ENCODE results near the gene SMAGP. TPM values are rescaled to one million over a fixed set of nuclear protein-coding genes. Genes with fewer than 3 reads are reported as not detected.
"Not testable (repeated sequence)": the region's sequence is repeated elsewhere in the genome, so short reads cannot be mapped to it uniquely, and the experiment has no call there.

Gene SMAGP, protein sequence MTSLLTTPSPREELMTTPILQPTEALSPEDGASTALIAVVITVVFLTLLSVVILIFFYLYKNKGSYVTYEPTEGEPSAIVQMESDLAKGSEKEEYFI
- 1 to 10 TPM; 5.5 to 6.9 TPM for total RNA-seq
- 10 to 100 TPM; 15.1 to 18.5 (median 15.6) TPM for polyA plus RNA-seq
- total RNA-seq = 0.76 to 6.9 (median 3.4) reads per million in 6 experiments

DNA sequence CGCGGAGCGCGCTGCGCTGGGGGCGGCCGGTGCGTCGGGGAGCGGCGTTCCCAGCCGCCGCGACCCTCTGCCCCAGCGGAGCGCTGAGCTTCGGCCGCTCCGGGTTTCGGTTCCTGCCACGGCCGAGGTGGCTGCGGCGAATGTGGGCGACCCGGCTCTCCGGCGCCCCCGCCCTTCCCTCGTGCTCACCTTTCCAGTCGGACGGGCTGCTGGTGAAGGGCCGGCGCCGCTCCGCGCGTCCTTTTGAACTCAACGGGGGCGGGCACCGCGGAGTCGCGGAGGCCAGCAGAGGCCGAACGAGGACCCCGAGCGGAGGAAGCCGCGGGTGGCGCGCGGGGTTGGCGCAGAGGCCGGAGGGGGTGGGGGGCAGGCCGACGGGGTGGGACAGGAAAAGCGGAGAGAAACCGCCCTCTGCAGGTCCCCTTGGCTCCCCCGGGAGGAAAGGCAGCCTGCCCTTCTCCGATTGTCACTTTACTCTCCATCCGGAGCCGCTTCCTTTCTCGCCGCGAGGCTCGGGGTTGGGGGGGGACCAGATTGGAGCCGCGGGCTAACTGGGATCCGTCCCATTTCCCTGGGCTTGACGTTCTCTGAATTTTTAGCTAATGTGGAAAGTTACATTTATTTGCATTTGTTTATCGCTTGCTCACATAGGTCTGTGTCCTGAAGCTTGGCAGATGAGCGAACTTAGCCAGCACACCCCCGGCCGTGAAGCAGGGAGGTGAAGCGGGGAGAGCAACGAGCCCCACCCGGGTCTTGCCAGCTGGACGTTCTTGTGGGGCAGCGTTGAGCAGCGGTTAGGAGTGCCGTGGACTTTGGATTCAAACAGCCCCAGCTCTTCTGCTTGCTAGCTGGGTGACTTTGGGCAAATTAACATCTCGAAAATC is at the start of gene SMAGP:
TSS of gene SMAGP (minus strand) at position 349 of the 884 bp plus-strand sequence. CDS start 1,137 bp downstream, outside the sequence.
- POLR2A ChIA-PET = interaction anchor here (0.6 to 2.2 kb wide), 14 partner anchors 8 to 262 kb away, joined by 3 to 19 read pairs (median 4); partner anchors contain the start of genes BIN2, DAZAP2 and POU6F1
- peaks cover 0 to 3% (median 3%) of the 10 kb centered on the region in 3 donors for H3K36me3 Mint-ChIP-seq
- DNase-seq (peak in 9 of 10 donors; percentile 25 to 71 (median 47)), ATAC-seq (peak; percentile 60 to 62)
- H3K9me3 Mint-ChIP-seq = no peaks in the 10 kb centered on the region
- H3K27ac Mint-ChIP-seq = peak within 1 kb of the TSS; percentile 78 to 95 (median 92)
- H3K27me3 Mint-ChIP-seq = no peaks in the 10 kb centered on the region
- H3K4me1 Mint-ChIP-seq = peaks cover 19 to 40% (median 30%) of the 10 kb centered on the region in 4 donors
- peak within 1 kb of the TSS; percentile 87 to 96 (median 94) for H3K4me3 Mint-ChIP-seq

DNA sequence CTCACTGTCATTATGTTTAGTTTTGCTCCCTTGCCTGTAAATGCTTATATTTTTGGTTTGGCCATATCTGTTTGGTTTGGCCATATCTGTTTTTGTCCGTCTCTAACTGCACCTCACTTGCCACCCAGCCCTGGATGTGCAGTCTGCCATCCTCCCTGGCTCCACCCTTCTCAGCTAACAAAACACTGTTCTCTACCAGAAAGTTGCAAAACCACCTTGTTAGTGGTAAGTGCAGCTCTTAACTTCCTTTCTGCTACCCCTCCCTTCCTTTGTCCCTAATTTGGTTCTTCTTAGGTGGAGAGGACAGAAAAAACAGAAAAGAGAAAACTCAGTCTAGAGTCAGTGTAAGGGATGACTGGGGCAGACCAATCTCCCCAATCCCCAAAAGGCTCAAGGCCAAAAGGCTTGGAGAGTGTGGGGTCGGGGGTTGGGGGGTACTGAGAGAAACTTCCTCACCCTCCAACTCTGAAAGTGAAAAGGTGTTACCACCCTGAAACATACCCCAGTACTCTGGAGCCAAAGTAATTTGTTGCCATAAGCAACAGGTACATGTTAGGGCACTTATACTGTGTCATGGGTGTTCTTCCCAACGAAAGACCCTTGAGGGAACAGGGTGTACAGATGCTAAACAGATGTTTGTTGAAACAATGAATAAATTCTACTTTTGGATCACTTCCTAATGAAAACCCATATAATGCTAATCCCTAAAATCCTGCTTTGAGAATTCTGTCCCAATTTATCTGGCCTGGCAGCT is 48.8 kb upstream of the SMAGP start:
- Mint-ChIP-seq H3K27ac (peak overlapping the region; percentile 88 to 100 (median 96)), H3K4me3 (peak overlapping the region; percentile 55 to 99 (median 86)), H3K36me3 (peaks cover 16 to 58% (median 28%) of the 10 kb centered on the region in 3 donors), H3K4me1 (peaks cover 38 to 84% (median 82%) of the 10 kb centered on the region in 4 donors), H3K9me3 (no peaks in the 10 kb centered on the region), H3K27me3 (no peaks in the 10 kb centered on the region)
- peak in 9 of 10 donors; percentile 22 to 78 (median 53) for DNase-seq
- ATAC-seq = peak; percentile 80 to 82
- POLR2A ChIA-PET = interaction anchor here (0.7 to 23.6 kb wide), 14 partner anchors 8 to 554 kb away, joined by 3 to 406 read pairs (median 5); partner anchors contain the start of genes DAZAP2, POU6F1 and SMAGP

DNA sequence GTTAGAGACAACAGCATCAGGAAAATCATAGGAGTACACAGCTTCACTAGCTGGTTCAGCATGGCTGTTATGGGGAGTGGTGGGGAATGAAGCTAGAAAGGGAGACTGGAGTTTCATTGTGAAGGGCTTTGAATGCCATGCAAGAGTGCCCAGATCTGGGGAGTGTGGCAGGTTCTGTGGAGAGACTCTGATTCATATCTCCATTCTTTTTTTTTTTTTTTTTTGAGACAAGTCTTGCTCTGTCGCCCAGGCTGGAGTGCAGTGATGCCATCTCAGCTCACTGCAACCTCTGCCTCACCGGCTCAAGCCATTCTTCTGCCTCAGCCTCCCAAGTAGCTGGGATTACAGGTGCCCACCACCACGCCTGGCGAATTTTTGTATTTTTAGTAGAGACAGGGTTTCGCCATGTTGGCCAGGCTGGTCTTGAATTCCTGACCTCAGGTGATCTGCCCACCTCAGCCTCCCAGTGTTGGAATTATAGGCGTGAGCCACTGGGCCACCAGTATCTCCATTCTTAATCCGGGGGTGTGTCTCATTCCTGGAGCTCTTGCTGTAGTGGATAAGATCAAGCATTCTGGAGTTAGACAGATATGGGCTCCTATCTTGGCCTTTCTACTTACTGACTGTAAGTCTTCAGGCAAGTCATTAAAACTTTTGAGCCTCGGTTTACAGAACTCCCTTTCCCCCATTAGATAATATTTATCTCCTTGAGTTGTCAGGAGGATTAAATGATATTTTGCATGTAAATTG is 48.0 kb upstream of the SMAGP start:
- ATAC-seq = peak in 1 of 2 donors; percentile 18
- H3K9me3 Mint-ChIP-seq, DNase-seq, H3K27me3 Mint-ChIP-seq: not testable (repeated sequence)
- Mint-ChIP-seq H3K27ac (peak overlapping the region; percentile 88 to 100 (median 96)), H3K4me3 (peak overlapping the region; percentile 55 to 99 (median 86)), H3K36me3 (peaks cover 16 to 64% (median 33%) of the 10 kb centered on the region in 3 donors), H3K4me1 (peaks cover 37 to 83% (median 81%) of the 10 kb centered on the region in 4 donors)
- POLR2A ChIA-PET = interaction anchor here (0.7 to 23.6 kb wide), 12 partner anchors 13 to 554 kb away, joined by 3 to 406 read pairs (median 8); partner anchors contain the start of genes DAZAP2, POU6F1 and SMAGP

DNA sequence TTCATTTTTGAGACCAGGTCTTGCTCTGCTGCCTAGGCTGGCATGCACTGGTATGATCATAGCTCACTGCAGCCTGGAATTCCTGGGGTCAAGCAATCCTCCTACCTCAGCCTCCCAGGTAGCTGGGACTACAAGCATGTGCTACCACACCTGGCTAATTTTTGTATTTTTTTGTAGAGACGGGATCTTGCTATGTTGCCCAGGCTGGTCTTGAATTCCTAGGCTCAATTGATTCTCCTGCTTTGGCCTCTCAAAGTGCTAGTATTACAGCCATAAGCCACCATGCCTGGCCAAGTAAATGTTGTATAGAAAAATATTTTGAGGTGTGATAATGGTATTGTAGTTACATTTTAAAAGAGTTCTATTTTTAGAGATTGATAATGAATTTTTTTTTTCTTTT is 41.2 kb upstream of the SMAGP start:
- H3K27ac Mint-ChIP-seq = peak overlapping the region in 9 of 10 donors; percentile 18 to 89 (median 82)
- DNase-seq (no peak), ATAC-seq (no peak)
- H3K36me3 Mint-ChIP-seq = peaks cover 11 to 87% (median 21%) of the 10 kb centered on the region in 3 donors
- H3K4me3 Mint-ChIP-seq = peak overlapping the region in 4 of 10 donors; percentile 15 to 33 (median 30)
- POLR2A ChIA-PET = interaction anchor here (1.1 to 23.6 kb wide), 5 partner anchors 8 to 24 kb away, joined by 3 to 406 read pairs (median 5); no protein-coding TSS in a partner anchor
- no peaks in the 10 kb centered on the region for H3K9me3 Mint-ChIP-seq
- no peaks in the 10 kb centered on the region for H3K27me3 Mint-ChIP-seq
- peaks cover 26 to 81% (median 71%) of the 10 kb centered on the region in 4 donors for H3K4me1 Mint-ChIP-seq

- POLR2A ChIA-PET = interaction anchor here (0.6 to 23.6 kb wide), 6 partner anchors 9 to 27 kb away, joined by 3 to 406 read pairs (median 4); partner anchors contain the start of gene BIN2
- Mint-ChIP-seq H3K4me3 (peak overlapping the region in 9 of 10 donors; percentile 15 to 74 (median 42)), H3K36me3 (peaks cover 11 to 92% (median 16%) of the 10 kb centered on the region in 3 donors), H3K27me3 (no peaks in the 10 kb centered on the region), H3K9me3 (no peaks in the 10 kb centered on the region), H3K27ac (peak overlapping the region; percentile 81 to 93 (median 92)), H3K4me1 (peaks cover 23 to 80% (median 66%) of the 10 kb centered on the region in 4 donors)
- ATAC-seq = peak; percentile 70 to 82
- peak in 2 of 10 donors; percentile 29 to 32 for DNase-seq
Observed at GRCh38 chr12:51307655-51308593, 37.7 kb upstream of the SMAGP start.

DNA sequence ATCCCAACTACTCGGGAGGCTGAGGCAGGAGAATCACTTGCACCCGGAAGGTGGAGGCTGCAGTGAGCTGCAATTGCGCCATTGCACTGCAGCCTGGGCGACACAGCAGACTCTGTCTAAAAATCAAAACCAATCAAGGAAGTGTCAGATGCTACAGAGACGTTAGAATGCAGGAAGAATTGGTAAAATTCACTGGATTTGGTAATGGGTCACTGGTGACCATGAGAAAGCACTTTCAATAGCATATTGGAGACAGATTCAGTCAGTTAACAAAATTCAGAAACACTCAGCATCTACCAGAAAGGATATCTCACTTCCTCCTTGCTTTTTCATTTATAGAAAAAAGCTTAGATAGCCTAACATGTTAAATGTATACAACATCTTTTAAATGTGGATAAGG is 36.3 kb upstream of the SMAGP start:
- Mint-ChIP-seq H3K4me1 (peaks cover 24 to 79% (median 59%) of the 10 kb centered on the region in 4 donors), H3K27ac (peak overlapping the region in 8 of 10 donors; percentile 28 to 84 (median 79)), H3K9me3 (no peaks in the 10 kb centered on the region), H3K27me3 (no peaks in the 10 kb centered on the region), H3K4me3 (no peak overlapping the region), H3K36me3 (peaks cover 12 to 92% (median 12%) of the 10 kb centered on the region in 3 donors)
- no peak for ATAC-seq
- POLR2A ChIA-PET = interaction anchor here (0.9 to 23.6 kb wide), 3 partner anchors 15 to 28 kb away, joined by 3 to 406 read pairs (median 65); partner anchors contain the start of gene BIN2
- no peak for DNase-seq

GRCh38 chr12:51300768-51301167 is 30.6 kb upstream of the SMAGP start:
- H3K27ac Mint-ChIP-seq = peak overlapping the region in 8 of 10 donors; percentile 8 to 52 (median 42)
- DNase-seq, ATAC-seq, H3K9me3 Mint-ChIP-seq, H3K27me3 Mint-ChIP-seq, POLR2A ChIA-PET, H3K4me3 Mint-ChIP-seq: not testable (repeated sequence)
- peaks cover 11 to 94% (median 11%) of the 10 kb centered on the region in 3 donors for H3K36me3 Mint-ChIP-seq
- peaks cover 7 to 34% (median 18%) of the 10 kb centered on the region in 4 donors for H3K4me1 Mint-ChIP-seq

DNA sequence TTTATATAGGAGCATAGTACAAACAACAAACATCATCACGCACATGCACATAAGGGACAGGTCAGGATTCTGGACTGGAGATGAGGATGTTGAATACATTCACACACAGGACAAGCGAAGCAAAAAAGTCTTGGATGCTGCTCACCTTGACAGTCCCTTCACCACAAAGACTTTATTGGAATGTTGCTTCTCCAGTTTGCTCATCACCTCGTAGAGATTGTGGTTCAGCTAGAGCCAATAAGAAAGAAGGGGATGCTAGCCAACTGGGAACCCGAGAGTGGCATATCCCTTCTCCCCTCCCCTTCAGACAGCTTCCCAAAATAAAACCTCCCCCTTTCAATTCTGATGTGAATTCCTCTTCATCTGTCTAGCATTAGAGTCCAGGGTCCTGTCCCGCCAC is 25.4 kb upstream of the SMAGP start:
- peak overlapping the region in 5 of 10 donors; percentile 37 to 85 (median 48) for H3K27ac Mint-ChIP-seq
- H3K4me1 Mint-ChIP-seq = peaks cover 12 to 28% (median 21%) of the 10 kb centered on the region in 4 donors
- no peak overlapping the region for H3K4me3 Mint-ChIP-seq
- POLR2A ChIA-PET = interaction anchor here (1.0 to 1.9 kb wide), 2 partner anchors 15 to 23 kb away, joined by 5 to 6 read pairs; no protein-coding TSS in a partner anchor
- ATAC-seq (no peak), DNase-seq (no peak)
- no peaks in the 10 kb centered on the region for H3K27me3 Mint-ChIP-seq
- H3K9me3 Mint-ChIP-seq = no peaks in the 10 kb centered on the region
- H3K36me3 Mint-ChIP-seq = peaks cover 4 to 91% (median 7%) of the 10 kb centered on the region in 3 donors

GRCh38 chr12:51294097-51294496 is 23.9 kb upstream of the SMAGP start:
- H3K27ac Mint-ChIP-seq = peak overlapping the region in 9 of 10 donors; percentile 7 to 88 (median 71)

GRCh38 chr12:51293696-51294095 is 23.5 kb upstream of the SMAGP start:
- H3K4me3 Mint-ChIP-seq = no peak overlapping the region
- POLR2A ChIA-PET = interaction anchor here (0.7 to 1.0 kb wide), 2 partner anchors 16 to 86 kb away, joined by 3 read pairs; no protein-coding TSS in a partner anchor
- peaks cover 0 to 91% (median 4%) of the 10 kb centered on the region in 3 donors for H3K36me3 Mint-ChIP-seq
- no peaks in the 10 kb centered on the region for H3K9me3 Mint-ChIP-seq
- DNase-seq (no peak), ATAC-seq (no peak)
- peaks cover 11 to 24% (median 20%) of the 10 kb centered on the region in 4 donors for H3K4me1 Mint-ChIP-seq
- H3K27ac Mint-ChIP-seq = peak overlapping the region in 9 of 10 donors; percentile 7 to 88 (median 71)
- H3K27me3 Mint-ChIP-seq = no peaks in the 10 kb centered on the region

More at GRCh38 chr12:51294097-51294496, 23.9 kb upstream of the SMAGP start:
- not testable (repeated sequence) for H3K27me3 Mint-ChIP-seq, ATAC-seq, H3K4me3 Mint-ChIP-seq, DNase-seq, H3K9me3 Mint-ChIP-seq
- POLR2A ChIA-PET = interaction anchor here (0.7 to 1.2 kb wide), 3 partner anchors 17 to 86 kb away, joined by 3 to 4 read pairs (median 3); no protein-coding TSS in a partner anchor
- Mint-ChIP-seq H3K4me1 (peaks cover 10 to 24% (median 21%) of the 10 kb centered on the region in 4 donors), H3K36me3 (peaks cover 1 to 91% (median 5%) of the 10 kb centered on the region in 3 donors)
